Endothelial cell of umbilical vein (primary cell): ENCODE measurements around the gene FOSL2. TPM values are rescaled to one million over a fixed set of nuclear protein-coding genes. Genes with fewer than 3 reads are reported as not detected.

ENCODE experiments used
- BruUV-seq: library from RNA; stranded (reverse); fragments of 400-500 nt; replicated peaks from 2 replicates; lab custom pipeline; 2021; lab: Mats Ljungman, UMichigan
- CTCF ChIA-PET: fragments of 300-600, 350-600 bp; sonication (Branson Sonifier 250); formaldehyde crosslinking; loops from one replicate; lab custom pipeline; 2021; ENCODE audit warnings: antibody characterized with exemption, inconsistent platforms; lab: Charles Lee
- POLR2A ChIA-PET: fragments of 300-600, 350-600 bp; sonication (Branson Sonifier 250); formaldehyde crosslinking; loops from one replicate; lab custom pipeline; 2021; ENCODE audit warnings: antibody characterized with exemption, inconsistent platforms; lab: Charles Lee
- DNase-seq: peaks from one replicate; pipeline ENCODE4 v3.0.0-alpha.2; 2011; ENCODE audit warnings: low read depth, low spot score
- FAIRE-seq: peaks from 2 replicates; lab custom pipeline; 2011; peaks lifted over from hg19 to GRCh38; lab: Jason Lieb, UNC
- H2AFZ ChIP-seq: 2 replicates; pipeline ENCODE4 v1.6.0; 2012; ENCODE audit warnings: low read depth, low read length, control low read depth, inconsistent platforms
- H3K27ac ChIP-seq: 2 replicates; pipeline ENCODE4 v1.5.1; 2011; ENCODE audit warnings: low read depth, mild to moderate bottlenecking, control low read depth, low read length, moderate library complexity; ENCODE audit not compliant: insufficient read depth
- H3K27me3 ChIP-seq, 2 experiments: 2 replicates each; pipeline versions ENCODE4 v1.6.0 to v1.6.1; 2011; ENCODE audit warnings: low read length in 2 of 2, mixed read lengths in 1 of 2; ENCODE audit not compliant: control insufficient read depth in 2 of 2, insufficient read depth in 2 of 2
- H3K36me3 ChIP-seq, 2 experiments: 2 replicates in 1 of 2; 3 replicates in 1 of 2; pipeline ENCODE4 v1.5.1; 2011; ENCODE audit warnings: low read length in 2 of 2, mild to moderate bottlenecking in 1 of 2, moderate library complexity in 1 of 2; ENCODE audit not compliant: control insufficient read depth in 2 of 2, insufficient read depth in 2 of 2; ENCODE audit errors: extremely low read depth in 1 of 2
- H3K4me1 ChIP-seq: 3 replicates; pipeline ENCODE4 v1.5.1; 2011; ENCODE audit warnings: mild to moderate bottlenecking, low read length; ENCODE audit not compliant: control insufficient read depth, insufficient read depth; ENCODE audit errors: extremely low read depth
- H3K4me2 ChIP-seq: 2 replicates; pipeline ENCODE4 v1.6.1; 2011; ENCODE audit warnings: low read length, control low read depth, mixed read lengths; ENCODE audit not compliant: insufficient read depth
- H3K4me3 ChIP-seq, 3 experiments: fragments of 200-600 bp in 1 of 3; sonication (generic), shearing (Covaris generic) in 1 of 3; replicated peaks in 1 of 3; 2 replicates each; pipeline ENCODE4 v1.5.1; 2011 to 2016; ENCODE audit warnings: control low read depth in 3 of 3, low read length in 3 of 3, mild to moderate bottlenecking in 2 of 3, inconsistent platforms in 1 of 3, low read depth in 1 of 3, moderate library complexity in 1 of 3; ENCODE audit not compliant: insufficient read depth in 1 of 3
- H3K79me2 ChIP-seq: 2 replicates; pipeline ENCODE4 v1.6.0; 2012; ENCODE audit warnings: low read length, inconsistent platforms; ENCODE audit not compliant: control insufficient read depth, insufficient read depth
- H3K9ac ChIP-seq: replicated peaks from 2 replicates; pipeline ENCODE3; 2011; ENCODE audit warnings: low read length, control low read depth; ENCODE audit not compliant: insufficient read depth; ENCODE audit errors: extremely low read depth
- H3K9me1 ChIP-seq: replicated peaks from 3 replicates; pipeline ENCODE4 v1.6.0; 2011; ENCODE audit warnings: mild to moderate bottlenecking, low read length; ENCODE audit not compliant: control insufficient read depth, insufficient read depth; ENCODE audit errors: extremely low read depth
- H3K9me3 ChIP-seq: replicated peaks from 2 replicates; pipeline ENCODE4 v1.5.1; 2012; ENCODE audit warnings: low read length, inconsistent platforms; ENCODE audit not compliant: control insufficient read depth, insufficient read depth
- H4K20me1 ChIP-seq: replicated peaks from 2 replicates; pipeline ENCODE3; 2011; ENCODE audit warnings: mild to moderate bottlenecking, low read length; ENCODE audit not compliant: control insufficient read depth, insufficient read depth; ENCODE audit errors: extremely low read depth
- EZH2 ChIP-seq: IDR thresholded peaks from 2 replicates; pipeline ENCODE4 v1.6.1; 2012; ENCODE audit warnings: borderline replicate concordance, low read depth, mild to moderate bottlenecking, moderate library complexity, low read length, inconsistent platforms; ENCODE audit not compliant: severe bottlenecking
- FOS ChIP-seq: IDR thresholded peaks from 2 replicates; pipeline ENCODE4 v1.6.1; 2011; ENCODE audit warnings: mild to moderate bottlenecking, low read length, moderate library complexity, borderline replicate concordance; ENCODE audit not compliant: insufficient read depth
- JUN ChIP-seq: IDR thresholded peaks from 2 replicates; pipeline ENCODE4 v1.6.1; 2011; ENCODE audit warnings: borderline replicate concordance, low read depth; ENCODE audit not compliant: insufficient read length, insufficient read depth
- MYC ChIP-seq: IDR thresholded peaks from one replicate; pipeline ENCODE4 v1.6.1; 2011; ENCODE audit warnings: mild to moderate bottlenecking, low read depth, low read length
- POLR2A ChIP-seq: IDR thresholded peaks from 2 replicates; pipeline ENCODE4 v1.6.1; 2012; ENCODE audit warnings: low read depth, mild to moderate bottlenecking, control low read depth, low read length
- POLR2AphosphoS5 ChIP-seq: IDR thresholded peaks from 2 replicates; pipeline ENCODE4 v1.6.1; 2012; ENCODE audit warnings: low read depth, mild to moderate bottlenecking, control low read depth, low read length, moderate library complexity; ENCODE audit not compliant: insufficient read depth
- dilution Hi-C: fragments of 300-500 bp; cut with MboI; formaldehyde crosslinking; loops from one replicate; pipeline ENCODE4 v1.15.0; 2019; ENCODE audit warnings: low sequenced_read_pairs; ENCODE audit not compliant: extremely low pct_ligation_motif_present
- intact Hi-C: fragments of 100-400 bp; cut with micrococcal nuclease; formaldehyde crosslinking; loops from one replicate; pipeline ENCODE4 v1.10.0; 2022
- polyA plus RNA-seq, 4 experiments: library from polyadenylated mRNA; depleted of rRNA in 3 of 4; stranded (reverse) in 3 of 4; unstranded in 1 of 4; fragments of >200 nt; gene quantifications; 2 replicates each; pipeline versions ENCODE4 v1.2.1 to v1.2.3, GENCODE V29; 2011 to 2012; ENCODE audit warnings: missing spikeins in 1 of 4
- total RNA-seq: library from RNA; stranded (reverse); gene quantifications from 2 replicates; pipeline ENCODE4 v1.2.3, GENCODE V29; 2021
- TF ChIP-seq, protein P1 (sequence below): IDR thresholded peaks from 2 replicates; pipeline ENCODE4 v1.6.1; 2011; ENCODE audit not compliant: insufficient read depth, insufficient read length

The FOSL2 gene
- total and polyA plus RNA-seq, 2 donors (not counting 3 experiments of a cell fraction or from before 2014, with no cell fraction given): 43.9 to 85.3 TPM

- H3K4me1 ChIP-seq: peaks cover 10% of the 10 kb centered on the region
- H4K20me1 ChIP-seq: peaks cover 3% of the 10 kb centered on the region
- intact Hi-C loops (no loop called here), dilution Hi-C loops (loop anchor here (25.0 kb wide), 1 partner anchor 682 kb away; no protein-coding TSS in a partner anchor)
- no peak for DNase-seq
- TF ChIP-seq FOS (no peak), JUN (no peak), POLR2A (no peak), POLR2AphosphoS5 (no peak), MYC (no peak), EZH2 (no peak)
- TF ChIP-seq, protein P1, sequence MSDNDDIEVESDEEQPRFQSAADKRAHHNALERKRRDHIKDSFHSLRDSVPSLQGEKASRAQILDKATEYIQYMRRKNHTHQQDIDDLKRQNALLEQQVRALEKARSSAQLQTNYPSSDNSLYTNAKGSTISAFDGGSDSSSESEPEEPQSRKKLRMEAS: no peak
- no peak overlapping the region for H3K4me2 ChIP-seq
- ChIA-PET CTCF (interaction anchor here (1.0 to 1.6 kb wide), 3 partner anchors 609 to 696 kb away, joined by 3 to 4 read pairs (median 3); no protein-coding TSS in a partner anchor), POLR2A (no interaction called here)
- H3K79me2 ChIP-seq: peaks cover 1% of the 10 kb centered on the region
- H3K27ac ChIP-seq: no peak overlapping the region
- H3K36me3 ChIP-seq: peaks cover 15 to 23% of the 10 kb centered on the region in 2 experiments
- H3K4me3 ChIP-seq: no peak overlapping the region
- no peak overlapping the region for H3K9ac ChIP-seq
- no peak for FAIRE-seq
- no peaks in the 10 kb centered on the region for H3K9me1 ChIP-seq
- no peaks in the 10 kb centered on the region for H3K9me3 ChIP-seq
- no TSS peak for BruUV-seq
- H3K27me3 ChIP-seq: no peaks in the 10 kb centered on the region
- H2AFZ ChIP-seq: no peak overlapping the region
Measured at GRCh38 chr2:28419003-28419402, 26.3 kb downstream of the FOSL2 start.
